ENCODE data around the gene S100A7. TPM values are rescaled to one million over a fixed set of nuclear protein-coding genes. Genes with fewer than 3 reads are reported as not detected.

Gene S100A7
- total and polyA plus RNA-seq, 2 of the 8 experiments (the other 6 are each of a cell fraction or from before 2014, with no cell fraction given): not detected

- ChIA-PET CTCF (ENCODE audit: partially characterized antibody) (interaction anchor here (0.9 to 3.9 kb wide), 4 partner anchors 10 to 103 kb away, joined by 5 to 18 read pairs (median 10); no protein-coding TSS in a partner anchor), POLR2A (ENCODE audit: partially characterized antibody) (interaction anchor here (0.9 kb wide), 1 partner anchor 27 kb away, joined by 3 read pairs; no protein-coding TSS in a partner anchor)
- no peak overlapping the region for H3K18ac ChIP-seq (ENCODE audit: extremely low read depth, low read length)
- no peak overlapping the region for H3K9ac ChIP-seq (replicated peaks in 1 of 4; ENCODE audit: extremely low read depth in 1 of 4, low read depth in 3 of 4, low read length in 3 of 4)
- no peak overlapping the region for H2BK20ac ChIP-seq (ENCODE audit: low read length)
- no peaks in the 10 kb centered on the region for H3K23me2 ChIP-seq (ENCODE audit: low read depth, low read length)
- H2BK12ac ChIP-seq (ENCODE audit: low read depth, low read length): no peak overlapping the region
- no peak for FAIRE-seq
- H2AK5ac ChIP-seq (ENCODE audit: low read depth, low read length): no peak overlapping the region
- H3K27ac ChIP-seq (ENCODE audit: low read depth, low read length): no peak overlapping the region
- no peaks in the 10 kb centered on the region for H4K20me1 ChIP-seq (replicated peaks in 1 of 2; ENCODE audit: control insufficient read depth in 1 of 2, insufficient read depth in 2 of 2, low read length in 2 of 2)
- no peaks in the 10 kb centered on the region for H3K27me3 ChIP-seq (replicated peaks in 1 of 4; ENCODE audit: control insufficient read depth in 3 of 4, extremely low read depth in 1 of 4, insufficient read depth in 3 of 4, low read length in 3 of 4)
- no peak overlapping the region for H3K4me3 ChIP-seq (ENCODE audit: extremely low read depth in 1 of 4, insufficient read depth in 2 of 4, low read depth in 3 of 4, low read length in 4 of 4)
- no peak overlapping the region for H2AFZ ChIP-seq (ENCODE audit: low read length)
- H3K4me2 ChIP-seq (ENCODE audit: insufficient read depth in 1 of 2, low read depth in 2 of 2, low read length in 2 of 2): no peak overlapping the region
- H3K9me3 ChIP-seq (ENCODE audit: insufficient read depth in 2 of 2, low read depth in 1 of 2, low read length in 1 of 2): no peaks in the 10 kb centered on the region
- H3K36me3 ChIP-seq (ENCODE audit: control insufficient read depth in 2 of 4, insufficient read depth in 4 of 4, low read length in 3 of 4): no peaks in the 10 kb centered on the region
- no peak overlapping the region for H3K14ac ChIP-seq (ENCODE audit: insufficient read length)
- no peaks in the 10 kb centered on the region for H3K4me1 ChIP-seq (replicated peaks in 1 of 4; ENCODE audit: control insufficient read depth in 3 of 4, insufficient read depth in 4 of 4, low read length in 3 of 4)
- no peaks in the 10 kb centered on the region for H3K79me2 ChIP-seq (ENCODE audit: control insufficient read depth in 1 of 2, insufficient read depth in 2 of 2, low read length in 2 of 2)
- H3K56ac ChIP-seq (replicated peaks; ENCODE audit: insufficient read length, low read depth, low read length): no peak overlapping the region
- no peaks in the 10 kb centered on the region for H3K79me1 ChIP-seq (ENCODE audit: low read depth, low read length)
- DNase-seq (ENCODE audit: low read depth in 1 of 2, low spot score in 2 of 2): no peak
- no peak overlapping the region for H4K8ac ChIP-seq (ENCODE audit: extremely low read depth, insufficient read depth, low read length)
- no peak overlapping the region for H4K5ac ChIP-seq (ENCODE audit: insufficient read length, low read depth, low read length)
- no peak overlapping the region for H2BK5ac ChIP-seq (ENCODE audit: low read depth, low read length)
- 94% methylated on average over 1 of the region's 1 CpG; no CpG with 5 or more reads in 1 of the 2 experiments for WGBS, 2 experiments (ENCODE audit: extremely low coverage in 1 of 2, insufficient coverage in 1 of 2, insufficient read length in 1 of 2, insufficient replicate concordance in 2 of 2, low coverage in 1 of 2, low lambda C conversion rate in 2 of 2, missing lambda C conversion rate in 1 of 2)
- H2BK120ac ChIP-seq (replicated peaks; ENCODE audit: low read depth, low read length): no peak overlapping the region
- no peak overlapping the region for H2BK15ac ChIP-seq (ENCODE audit: low read length)
- no peak overlapping the region for H3K23ac ChIP-seq (ENCODE audit: insufficient read length)
- H4K91ac ChIP-seq (replicated peaks; ENCODE audit: insufficient read length, low read length): no peak overlapping the region
- no peak overlapping the region for H3K4ac ChIP-seq (replicated peaks; ENCODE audit: insufficient read length, low read depth, low read length)
- TF ChIP-seq SIRT6 (IDR thresholded peaks at IDR 0.05; ENCODE audit: low read length) (no peak), SAP30 (IDR thresholded peaks at IDR 0.05; ENCODE audit: insufficient read depth, insufficient replicate concordance, low read length) (no peak), HDAC6 (IDR thresholded peaks at IDR 0.05; ENCODE audit: low read depth, low read length) (no peak), TAF1 (IDR thresholded peaks at IDR 0.05; ENCODE audit: low read depth, low read length) (no peak), KDM1A (IDR thresholded peaks at IDR 0.05; ENCODE audit: borderline replicate concordance, low read length) (no peak), SIX5 (IDR thresholded peaks at IDR 0.05; ENCODE audit: low read depth, low read length) (no peak), TEAD4 (IDR thresholded peaks at IDR 0.05; ENCODE audit: low read depth, low read length) (no peak), BACH1 (IDR thresholded peaks at IDR 0.05; ENCODE audit: low read length) (no peak), TBP (IDR thresholded peaks at IDR 0.05; ENCODE audit: low read depth, low read length) (no peak), POLR2A (IDR thresholded peaks at IDR 0.05; ENCODE audit: control extremely low read depth in 1 of 2, low read depth in 2 of 2, low read length in 2 of 2) (no peak), POU5F1 (IDR thresholded peaks at IDR 0.05; ENCODE audit: low read depth, low read length) (no peak), CREB1 (IDR thresholded peaks at IDR 0.05) (no peak)
- TF ChIP-seq, protein P1, sequence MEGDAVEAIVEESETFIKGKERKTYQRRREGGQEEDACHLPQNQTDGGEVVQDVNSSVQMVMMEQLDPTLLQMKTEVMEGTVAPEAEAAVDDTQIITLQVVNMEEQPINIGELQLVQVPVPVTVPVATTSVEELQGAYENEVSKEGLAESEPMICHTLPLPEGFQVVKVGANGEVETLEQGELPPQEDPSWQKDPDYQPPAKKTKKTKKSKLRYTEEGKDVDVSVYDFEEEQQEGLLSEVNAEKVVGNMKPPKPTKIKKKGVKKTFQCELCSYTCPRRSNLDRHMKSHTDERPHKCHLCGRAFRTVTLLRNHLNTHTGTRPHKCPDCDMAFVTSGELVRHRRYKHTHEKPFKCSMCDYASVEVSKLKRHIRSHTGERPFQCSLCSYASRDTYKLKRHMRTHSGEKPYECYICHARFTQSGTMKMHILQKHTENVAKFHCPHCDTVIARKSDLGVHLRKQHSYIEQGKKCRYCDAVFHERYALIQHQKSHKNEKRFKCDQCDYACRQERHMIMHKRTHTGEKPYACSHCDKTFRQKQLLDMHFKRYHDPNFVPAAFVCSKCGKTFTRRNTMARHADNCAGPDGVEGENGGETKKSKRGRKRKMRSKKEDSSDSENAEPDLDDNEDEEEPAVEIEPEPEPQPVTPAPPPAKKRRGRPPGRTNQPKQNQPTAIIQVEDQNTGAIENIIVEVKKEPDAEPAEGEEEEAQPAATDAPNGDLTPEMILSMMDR (IDR thresholded peaks at IDR 0.05; ENCODE audit: control extremely low read depth in 1 of 3, insufficient read depth in 1 of 3, low read depth in 1 of 3, low read length in 3 of 3): no peak
These were observed 4.1 kb downstream of the S100A7 start for GRCh38 chr1:153456396-153456795.

Measured in H1 (cell line).